Activated CD4-positive, alpha-beta memory T cell treated with anti-CD3 and anti-CD28 coated beads for 36 hours (primary cell): ENCODE measurements around the gene MBD4. TPM values are rescaled to one million over a fixed set of nuclear protein-coding genes. Genes with fewer than 3 reads are reported as not detected.

Source experiments
- CTCF ChIA-PET: fragments of 350-600 bp; sonication (Branson Sonifier 250); formaldehyde crosslinking; loops from one replicate; lab custom pipeline; 2021; ENCODE audit warnings: antibody characterized with exemption, inconsistent platforms; lab: Charles Lee
- POLR2A ChIA-PET: fragments of 350-600 bp; sonication (Branson Sonifier 250); formaldehyde crosslinking; loops from one replicate; lab custom pipeline; 2021; ENCODE audit warnings: antibody characterized with exemption; lab: Charles Lee
- DNase-seq: peaks from one replicate; pipeline ENCODE4 v3.0.0-alpha.2; 2020
- H3K27ac Mint-ChIP-seq: one replicate; pipeline ENCODE4 v1.8.0; 2021; ENCODE audit warnings: mixed read lengths
- H3K27me3 Mint-ChIP-seq: one replicate; pipeline ENCODE4 v1.8.0; 2021; ENCODE audit warnings: mixed read lengths
- H3K36me3 Mint-ChIP-seq: one replicate; pipeline ENCODE4 v1.8.0; 2021; ENCODE audit warnings: mixed read lengths
- H3K4me1 Mint-ChIP-seq: one replicate; pipeline ENCODE4 v1.8.0; 2021; ENCODE audit warnings: low read depth, mixed read lengths
- H3K4me3 Mint-ChIP-seq: one replicate; pipeline ENCODE4 v1.8.0; 2021; ENCODE audit warnings: mild to moderate bottlenecking, mixed read lengths
- H3K9me3 Mint-ChIP-seq: one replicate; pipeline ENCODE4 v1.8.0; 2021; ENCODE audit warnings: mixed read lengths
- intact Hi-C: fragments of 100-400 bp; cut with micrococcal nuclease; formaldehyde crosslinking; loops from one replicate; pipeline ENCODE4 v1.15.1; 2023
- total RNA-seq, 2 experiments: library from RNA; stranded (reverse); gene quantifications; one replicate each; pipeline ENCODE4 v1.2.3, GENCODE V29; 2021

MBD4 gene
- total RNA-seq, 2 experiments from 2014 or later, result 50.5 to 53.7 TPM

DNA sequence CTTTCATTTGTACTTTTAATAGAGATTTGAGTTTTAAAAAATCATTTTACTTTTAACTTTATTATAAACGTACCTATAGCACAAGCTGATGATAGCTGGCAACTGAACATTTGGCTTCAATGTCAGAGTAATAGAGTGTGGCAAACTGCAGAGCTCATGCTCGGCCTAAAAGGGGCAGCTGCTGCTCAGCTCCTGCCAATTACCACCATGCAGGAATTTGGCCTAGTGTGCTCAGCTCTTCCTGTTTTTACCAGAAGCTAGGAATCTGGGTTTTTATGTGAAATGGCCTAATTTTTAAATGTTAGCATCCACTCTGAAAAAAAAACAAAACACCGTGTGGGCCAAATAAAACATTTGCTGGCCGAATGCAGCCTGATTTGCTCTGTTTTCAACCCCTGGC is 2.0 kb upstream of the MBD4 start:
- no peaks in the 10 kb centered on the region for H3K27me3 Mint-ChIP-seq

GRCh38 chr3:129441215-129441614 is 1.5 kb upstream of the MBD4 start:
- DNase-seq, result peak; percentile 34
- H3K9me3 Mint-ChIP-seq, result no peaks in the 10 kb centered on the region

More for the DNA sequence above, 2.0 kb upstream of the MBD4 start:
- Mint-ChIP-seq H3K36me3 (peaks cover 14% of the 10 kb centered on the region), H3K4me1 (peaks cover 54% of the 10 kb centered on the region), H3K9me3 (no peaks in the 10 kb centered on the region), H3K4me3 (peak overlapping the region; percentile 87), H3K27ac (peak overlapping the region; percentile 89)
- intact Hi-C loops, result loop anchor here (1.0 to 5.0 kb wide), 6 partner anchors 41 to 671 kb away; partner anchors contain the start of genes CNBP and PLXND1
- no peak for DNase-seq
- ChIA-PET CTCF (interaction anchor here (1.1 to 1.9 kb wide), 3 partner anchors 42 to 59 kb away, joined by 4 to 9 read pairs (median 5); no protein-coding TSS in a partner anchor), POLR2A (interaction anchor here (1.0 to 4.1 kb wide), 4 partner anchors 12 to 126 kb away, joined by 3 to 30 read pairs (median 4); partner anchors contain the start of gene EFCAB12)

GRCh38 chr3:129440618-129441190 is 956 bp upstream of the MBD4 start:
- POLR2A ChIA-PET, result interaction anchor here (0.9 to 4.1 kb wide), 9 partner anchors 10 to 257 kb away, joined by 3 to 30 read pairs (median 4); partner anchors contain the start of genes CNBP and EFCAB12
- peaks cover 65% of the 10 kb centered on the region for H3K4me1 Mint-ChIP-seq
- intact Hi-C loops, result loop anchor here (1.0 to 5.0 kb wide), 11 partner anchors 12 to 672 kb away; partner anchors contain the start of genes CNBP, EFCAB12, HMCES and PLXND1

More at GRCh38 chr3:129441215-129441614, 1.5 kb upstream of the MBD4 start:
- intact Hi-C loops, result loop anchor here (1.0 to 5.0 kb wide), 6 partner anchors 42 to 671 kb away; partner anchors contain the start of genes CNBP and PLXND1
- Mint-ChIP-seq H3K4me3 (peak overlapping the region; percentile 87), H3K4me1 (peaks cover 60% of the 10 kb centered on the region), H3K27ac (peak overlapping the region; percentile 89), H3K27me3 (no peaks in the 10 kb centered on the region), H3K36me3 (peaks cover 18% of the 10 kb centered on the region)
- CTCF ChIA-PET, result interaction anchor here (0.6 to 1.9 kb wide), 4 partner anchors 41 to 414 kb away, joined by 3 to 9 read pairs (median 4); no protein-coding TSS in a partner anchor
- POLR2A ChIA-PET, result interaction anchor here (1.0 to 4.1 kb wide), 4 partner anchors 12 to 125 kb away, joined by 3 to 30 read pairs (median 4); partner anchors contain the start of gene EFCAB12

GRCh38 chr3:129439226-129439816 is 427 bp downstream of the MBD4 start:
- intact Hi-C loops, result no loop called here
- Mint-ChIP-seq H3K36me3 (peaks cover 29% of the 10 kb centered on the region), H3K9me3 (no peaks in the 10 kb centered on the region), H3K4me3 (peak overlapping the region; percentile 87), H3K27ac (peak overlapping the region; percentile 89), H3K4me1 (peaks cover 75% of the 10 kb centered on the region), H3K27me3 (no peaks in the 10 kb centered on the region)
- peak; percentile 58 for DNase-seq
- ChIA-PET CTCF (interaction anchor here (0.9 to 1.7 kb wide), 4 partner anchors 12 to 123 kb away, joined by 3 to 8 read pairs (median 4); a partner anchor contains a TSS), POLR2A (interaction anchor here (0.6 to 4.1 kb wide), 10 partner anchors 10 to 269 kb away, joined by 3 to 30 read pairs (median 4); partner anchors contain the start of genes CNBP and EFCAB12)

More at GRCh38 chr3:129440618-129441190, 956 bp upstream of the MBD4 start:
- Mint-ChIP-seq H3K36me3 (peaks cover 21% of the 10 kb centered on the region), H3K27ac (peak overlapping the region; percentile 89), H3K27me3 (no peaks in the 10 kb centered on the region), H3K9me3 (no peaks in the 10 kb centered on the region), H3K4me3 (peak overlapping the region; percentile 87)
- no peak for DNase-seq
- CTCF ChIA-PET, result interaction anchor here (0.6 to 1.9 kb wide), 5 partner anchors 14 to 414 kb away, joined by 3 to 9 read pairs (median 4); a partner anchor contains a TSS

DNA sequence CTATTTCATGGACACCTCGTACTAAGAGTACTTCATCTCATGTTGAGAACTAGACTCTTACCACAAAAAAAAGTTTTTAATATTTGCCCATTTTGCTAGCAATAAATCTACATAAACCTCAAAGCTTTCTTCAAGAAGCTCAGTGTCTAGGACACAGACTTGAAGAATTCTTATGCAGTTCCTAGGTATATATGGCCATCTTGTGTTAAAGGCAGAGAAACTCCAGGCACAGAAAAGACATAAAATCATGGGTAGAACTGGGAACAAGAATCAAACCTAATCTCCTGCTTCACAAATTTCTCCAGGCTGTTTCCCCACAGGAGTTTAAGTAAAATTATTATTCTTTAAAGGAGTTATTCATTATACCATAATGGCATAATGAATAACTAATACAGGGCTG is 4.4 kb downstream of the MBD4 start:
- Mint-ChIP-seq H3K4me3 (no peak overlapping the region), H3K36me3 (peaks cover 49% of the 10 kb centered on the region), H3K9me3 (no peaks in the 10 kb centered on the region), H3K27me3 (no peaks in the 10 kb centered on the region), H3K4me1 (peaks cover 50% of the 10 kb centered on the region), H3K27ac (peak overlapping the region; percentile 52)
- DNase-seq, result no peak
- intact Hi-C loops, result no loop called here
- POLR2A ChIA-PET, result interaction anchor here (0.9 to 1.2 kb wide), 2 partner anchors 35 to 119 kb away, joined by 3 read pairs; a partner anchor contains a TSS
- CTCF ChIA-PET, result no interaction called here

- CTCF ChIA-PET, result interaction anchor here (0.8 to 2.5 kb wide), 3 partner anchors 35 to 57 kb away, joined by 3 to 6 read pairs (median 5); no protein-coding TSS in a partner anchor
- Mint-ChIP-seq H3K27ac (no peak overlapping the region), H3K9me3 (no peaks in the 10 kb centered on the region), H3K4me3 (no peak overlapping the region), H3K27me3 (no peaks in the 10 kb centered on the region), H3K4me1 (peaks cover 47% of the 10 kb centered on the region), H3K36me3 (peaks cover 43% of the 10 kb centered on the region)
- intact Hi-C loops, result no loop called here
- POLR2A ChIA-PET, result no interaction called here
- DNase-seq, result no peak
These were observed 5.6 kb downstream of the MBD4 start for GRCh38 chr3:129434140-129434539.

DNA sequence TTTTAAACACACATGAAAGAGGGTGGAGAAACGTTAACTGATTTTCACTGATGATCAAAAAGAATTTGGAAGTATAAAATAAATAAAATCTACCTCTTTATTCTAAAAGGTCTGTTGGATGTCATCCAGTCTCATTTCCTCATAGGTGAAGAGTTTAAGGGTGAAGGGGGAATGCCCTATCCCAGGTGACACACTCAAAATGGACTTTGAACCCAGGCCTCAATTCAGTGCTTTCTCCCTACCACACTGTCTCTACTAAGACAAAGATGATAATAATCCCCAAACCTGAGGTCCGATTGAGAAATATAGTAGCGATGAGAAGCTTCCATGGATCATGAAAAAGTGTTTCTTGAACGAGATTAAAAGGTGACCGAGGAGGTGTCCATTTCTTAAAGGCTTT is 6.2 kb downstream of the MBD4 start:
- POLR2A ChIA-PET, result no interaction called here
- H3K4me3 Mint-ChIP-seq, result no peak overlapping the region
- intact Hi-C loops, result no loop called here
- peaks cover 51% of the 10 kb centered on the region for H3K4me1 Mint-ChIP-seq
- H3K9me3 Mint-ChIP-seq, result no peaks in the 10 kb centered on the region
- peaks cover 46% of the 10 kb centered on the region for H3K36me3 Mint-ChIP-seq
- H3K27me3 Mint-ChIP-seq, result no peaks in the 10 kb centered on the region
- CTCF ChIA-PET, result interaction anchor here (0.8 to 2.5 kb wide), 3 partner anchors 34 to 57 kb away, joined by 3 to 6 read pairs (median 5); no protein-coding TSS in a partner anchor
- DNase-seq, result no peak
- H3K27ac Mint-ChIP-seq, result no peak overlapping the region

DNA sequence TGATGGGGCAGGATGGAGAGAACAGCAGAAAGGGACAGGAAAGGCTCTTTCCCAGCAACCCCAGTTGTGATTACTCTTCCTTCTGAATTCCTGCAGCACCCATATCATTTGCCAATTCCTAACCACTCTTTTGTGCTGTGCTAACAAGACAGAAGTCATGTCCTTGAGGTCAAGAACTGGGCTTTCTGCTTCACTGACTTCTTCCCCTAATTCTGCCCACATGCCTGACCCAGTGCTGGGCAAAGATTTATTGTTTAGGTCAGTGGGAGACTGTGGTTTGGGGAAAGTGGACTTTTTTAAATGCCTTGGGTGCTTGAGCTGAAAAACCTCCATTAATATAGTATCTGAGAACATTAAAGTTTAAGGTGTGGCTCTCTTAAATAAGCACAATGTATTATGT is 7.1 kb downstream of the MBD4 start:
- H3K27me3 Mint-ChIP-seq, result no peaks in the 10 kb centered on the region
- ChIA-PET POLR2A (no interaction called here), CTCF (interaction anchor here (2.5 kb wide), 1 partner anchor 33 kb away, joined by 5 read pairs; no protein-coding TSS in a partner anchor)
- no peaks in the 10 kb centered on the region for H3K9me3 Mint-ChIP-seq
- no peak overlapping the region for H3K4me3 Mint-ChIP-seq
- H3K36me3 Mint-ChIP-seq, result peaks cover 45% of the 10 kb centered on the region
- no peak for DNase-seq
- intact Hi-C loops, result no loop called here
- peaks cover 51% of the 10 kb centered on the region for H3K4me1 Mint-ChIP-seq
- H3K27ac Mint-ChIP-seq, result no peak overlapping the region

GRCh38 chr3:129432036-129432435 is 7.7 kb downstream of the MBD4 start:
- Mint-ChIP-seq H3K27me3 (no peaks in the 10 kb centered on the region), H3K9me3 (no peaks in the 10 kb centered on the region), H3K4me1 (peaks cover 48% of the 10 kb centered on the region), H3K4me3 (no peak overlapping the region), H3K36me3 (peaks cover 41% of the 10 kb centered on the region), H3K27ac (no peak overlapping the region)
- ChIA-PET POLR2A (no interaction called here), CTCF (interaction anchor here (2.5 kb wide), 1 partner anchor 33 kb away, joined by 5 read pairs; no protein-coding TSS in a partner anchor)
- DNase-seq, result no peak
- intact Hi-C loops, result no loop called here

DNA sequence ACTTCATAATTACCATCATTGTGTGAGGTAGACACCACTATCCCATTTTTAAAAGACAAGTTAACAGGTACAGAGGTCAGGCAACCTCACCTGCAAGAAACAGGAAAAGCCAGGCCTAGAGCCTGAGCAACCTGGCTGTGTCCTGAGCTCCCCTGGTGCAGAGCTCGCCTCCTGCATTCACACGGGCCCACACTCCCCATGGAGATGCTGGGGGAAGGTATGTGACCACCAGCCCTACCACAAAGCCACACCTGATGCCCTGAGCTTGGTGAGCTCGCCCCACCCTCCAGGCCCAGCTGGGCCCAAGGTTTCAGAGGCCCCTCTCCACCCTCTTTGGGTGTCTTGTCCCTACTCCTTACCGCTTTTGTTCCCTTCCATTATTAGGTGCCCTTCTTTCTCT is 10.1 kb downstream of the MBD4 start:
- POLR2A ChIA-PET, result interaction anchor here (1.3 to 4.1 kb wide), 2 partner anchors 10 to 192 kb away, joined by 4 to 30 read pairs; partner anchors contain the start of genes IFT122 and MBD4
- Mint-ChIP-seq H3K27ac (peak overlapping the region; percentile 72), H3K9me3 (no peaks in the 10 kb centered on the region), H3K4me1 (peaks cover 33% of the 10 kb centered on the region), H3K36me3 (peaks cover 25% of the 10 kb centered on the region), H3K4me3 (no peak overlapping the region), H3K27me3 (no peaks in the 10 kb centered on the region)
- CTCF ChIA-PET, result no interaction called here
- intact Hi-C loops, result no loop called here
- DNase-seq, result no peak

DNA sequence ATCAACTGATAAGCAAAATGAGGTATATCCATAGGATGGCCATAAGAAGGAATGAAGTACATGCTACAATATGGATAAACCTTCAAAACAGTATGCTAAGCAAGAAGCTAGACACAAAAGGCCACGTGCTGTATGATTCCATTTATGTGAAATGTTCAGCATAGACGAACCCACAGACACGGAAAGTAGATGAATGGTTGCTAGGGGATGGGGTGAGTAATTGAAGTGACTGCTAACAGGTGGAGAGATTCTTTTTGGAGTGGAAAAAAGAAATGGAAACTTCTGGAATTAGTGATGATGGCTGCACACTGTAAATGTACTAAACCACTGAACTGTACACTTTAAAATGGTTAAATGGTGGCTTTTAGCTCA is 10.7 kb downstream of the MBD4 start:
- ChIA-PET POLR2A (interaction anchor here (1.3 to 4.1 kb wide), 2 partner anchors 11 to 191 kb away, joined by 4 to 30 read pairs; partner anchors contain the start of genes IFT122 and MBD4), CTCF (no interaction called here)
- peaks cover 35% of the 10 kb centered on the region for H3K4me1 Mint-ChIP-seq
- intact Hi-C loops, result no loop called here
- no peaks in the 10 kb centered on the region for H3K9me3 Mint-ChIP-seq
- peak overlapping the region; percentile 72 for H3K27ac Mint-ChIP-seq
- no peak overlapping the region for H3K4me3 Mint-ChIP-seq
- H3K27me3 Mint-ChIP-seq, result no peaks in the 10 kb centered on the region
- H3K36me3 Mint-ChIP-seq, result peaks cover 21% of the 10 kb centered on the region
- DNase-seq, result peak; percentile 18
